Suppressor macrophage (primary cell): Measurements from ENCODE around the gene B9D1.
"Not testable (repeated sequence)": the region's sequence is repeated elsewhere in the genome, so short reads cannot be mapped to it uniquely, and the experiment has no call there.

Experiments used
- DNase-seq, 4 experiments: peaks; one replicate each; pipeline ENCODE4 v3.0.0-alpha.2; 2020 to 2022

The B9D1 gene

DNA sequence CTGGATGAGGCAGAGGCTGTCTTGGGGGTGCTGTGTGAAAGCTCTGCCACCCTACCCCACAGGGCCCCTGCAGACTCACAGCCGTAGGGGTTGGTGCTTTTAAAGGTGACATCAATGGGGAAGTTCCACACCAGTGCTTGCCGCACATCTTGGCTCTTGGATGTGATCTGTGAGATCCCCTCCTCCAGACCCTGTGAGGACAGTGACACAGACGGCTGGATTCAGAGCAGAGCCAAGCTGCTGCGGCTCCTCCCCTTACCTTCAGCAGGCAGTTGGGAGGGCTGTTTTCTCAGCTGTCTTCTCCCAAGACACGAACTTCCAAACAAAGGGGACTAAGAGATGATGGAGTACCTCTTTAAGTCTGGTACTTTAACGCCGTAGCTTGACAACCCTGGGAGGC, 4.8 kb downstream of the B9D1 start:
- DNase-seq: no peak

DNA sequence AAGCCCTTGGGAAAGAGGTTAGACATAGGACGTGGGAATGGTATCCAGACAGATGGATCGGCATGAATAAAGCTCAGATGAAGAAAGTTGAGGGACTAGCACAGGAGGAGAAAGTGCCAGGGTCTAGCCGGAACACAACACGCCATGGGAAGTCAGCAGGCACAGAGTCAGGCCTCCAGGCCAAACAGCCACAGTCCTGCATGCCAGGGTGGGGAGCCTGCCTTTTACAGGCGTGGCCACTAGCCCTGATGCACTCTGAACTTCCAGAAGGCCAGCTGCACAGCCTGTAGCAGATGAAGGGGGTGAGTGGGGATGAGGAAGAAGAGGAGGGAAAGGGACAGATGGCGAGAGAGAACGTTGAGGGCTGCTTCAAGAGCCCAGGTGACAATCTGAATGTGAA, 5.2 kb downstream of the B9D1 start:
- no peak for DNase-seq

DNA sequence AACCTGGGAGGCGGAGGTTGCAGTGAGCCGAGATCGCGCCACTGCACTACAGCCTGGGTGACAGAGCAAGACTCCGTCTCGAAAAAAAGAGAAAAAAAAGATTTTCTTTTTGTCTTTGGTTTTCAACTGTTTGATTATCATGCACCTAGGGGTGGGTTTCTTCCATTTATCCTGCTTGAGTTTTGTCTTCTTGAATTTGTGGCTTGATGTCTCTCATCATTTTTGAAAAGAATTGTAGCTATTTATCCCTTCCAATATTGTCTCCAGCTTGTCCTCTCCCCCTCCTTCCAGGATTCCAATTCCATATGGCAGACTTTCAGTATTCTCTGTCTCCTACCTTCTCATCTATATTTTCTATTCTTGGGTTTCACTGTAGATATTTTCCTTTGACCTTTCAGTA, 7.8 kb downstream of the B9D1 start:
- DNase-seq: no peak

DNA sequence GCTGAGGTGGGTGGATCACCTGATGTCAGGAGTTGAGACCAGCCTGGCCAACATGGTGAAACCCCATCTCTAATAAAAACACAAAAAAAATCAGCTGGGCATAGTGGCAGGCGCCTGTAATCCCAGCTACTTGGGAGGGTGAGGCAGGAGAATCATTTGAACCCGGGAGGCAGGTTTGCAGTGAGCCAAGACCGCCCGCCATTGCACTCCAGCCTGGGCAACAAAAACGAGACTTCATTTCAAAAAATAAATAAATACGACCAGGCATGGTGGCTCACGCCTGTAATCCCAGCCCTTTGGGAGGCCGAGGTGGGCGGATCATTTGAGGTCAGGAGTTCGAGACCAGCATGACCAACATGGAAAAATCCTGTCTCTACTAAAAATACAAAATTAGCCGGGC, 9.1 kb downstream of the B9D1 start:
- DNase-seq: not testable (repeated sequence)

DNA sequence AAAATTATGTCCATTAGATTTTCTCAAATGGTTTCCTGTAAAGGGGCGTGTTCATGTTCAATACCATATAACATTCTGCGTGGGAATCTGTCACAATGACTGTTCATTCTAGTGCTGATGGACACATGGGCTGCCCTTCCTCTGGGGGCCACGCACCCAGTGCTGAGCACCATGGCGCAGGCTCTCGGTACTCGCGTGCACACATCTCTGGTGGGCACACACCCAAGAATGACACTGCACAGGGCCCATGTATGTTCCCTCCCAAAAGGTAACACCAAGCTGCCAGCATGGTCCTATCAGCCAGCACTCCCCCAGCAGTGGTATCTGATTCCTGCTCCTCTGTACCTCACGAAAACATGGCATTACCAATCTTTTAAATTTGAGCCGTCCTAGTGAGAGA, 13.7 kb downstream of the B9D1 start:
- DNase-seq: no peak

DNA sequence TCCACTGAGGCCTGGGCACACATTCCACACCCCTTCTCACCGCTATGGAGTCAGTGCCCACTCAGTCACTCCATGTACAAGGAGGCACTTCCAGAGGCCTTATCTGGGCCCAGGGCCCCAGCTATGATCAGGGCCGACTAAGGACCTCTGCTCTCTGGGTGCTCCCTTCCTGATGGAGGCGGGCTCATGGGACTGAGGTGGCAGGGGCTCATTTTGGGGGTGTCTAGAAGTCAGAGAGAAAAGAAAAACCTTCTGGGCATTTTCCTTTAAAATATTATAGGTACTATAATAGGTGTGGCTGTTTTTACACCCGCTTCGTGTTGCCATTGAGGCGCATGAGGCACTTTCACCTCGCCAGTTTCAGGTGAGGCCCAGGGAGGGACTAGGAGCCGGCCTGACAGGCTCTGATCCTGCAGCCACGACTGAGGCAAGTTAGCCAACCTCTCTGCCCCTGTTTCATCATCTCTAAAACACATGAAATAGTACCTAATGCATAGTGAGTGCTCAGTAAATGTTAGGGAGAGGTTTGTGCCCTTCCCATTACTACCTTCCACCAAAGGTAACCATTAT, 14.4 kb downstream of the B9D1 start:
- no peak for DNase-seq

DNA sequence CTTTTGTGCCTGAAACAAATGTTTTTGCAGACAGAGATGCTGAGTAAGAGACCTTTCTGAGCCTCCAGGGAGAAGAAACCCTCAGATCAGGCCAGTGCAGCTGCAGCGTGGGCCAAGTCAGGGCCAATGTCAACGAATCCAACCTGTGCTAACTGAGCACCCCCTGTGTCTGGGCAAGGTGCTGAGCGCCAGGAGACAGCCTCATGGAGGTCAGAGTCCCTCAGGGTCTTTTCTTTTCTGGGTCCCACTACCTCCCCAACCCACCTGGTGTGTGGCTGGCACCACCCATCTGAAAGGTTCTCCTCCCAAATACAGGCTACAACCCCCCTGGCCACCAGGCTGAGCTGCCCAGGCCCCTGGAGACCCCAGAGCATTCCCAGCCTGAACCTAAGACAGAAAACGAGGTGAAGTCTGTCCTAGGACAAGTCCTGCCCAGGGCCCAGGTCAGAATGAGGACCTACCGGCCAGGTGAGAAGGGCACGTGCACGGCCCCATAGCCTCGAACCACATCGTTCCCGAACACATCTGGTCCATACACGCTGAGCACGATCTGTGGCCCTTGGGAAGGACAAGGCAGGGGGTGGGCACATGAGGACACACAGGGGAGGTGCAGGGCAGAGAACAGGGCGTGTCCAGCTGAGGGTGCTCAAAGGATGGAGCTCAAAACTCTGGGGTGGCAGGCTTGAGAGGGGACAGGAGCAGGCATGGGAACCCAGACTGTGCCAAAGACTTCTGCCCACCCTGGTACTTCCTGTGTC, 15.0 kb downstream of the B9D1 start:
- no peak for DNase-seq

DNA sequence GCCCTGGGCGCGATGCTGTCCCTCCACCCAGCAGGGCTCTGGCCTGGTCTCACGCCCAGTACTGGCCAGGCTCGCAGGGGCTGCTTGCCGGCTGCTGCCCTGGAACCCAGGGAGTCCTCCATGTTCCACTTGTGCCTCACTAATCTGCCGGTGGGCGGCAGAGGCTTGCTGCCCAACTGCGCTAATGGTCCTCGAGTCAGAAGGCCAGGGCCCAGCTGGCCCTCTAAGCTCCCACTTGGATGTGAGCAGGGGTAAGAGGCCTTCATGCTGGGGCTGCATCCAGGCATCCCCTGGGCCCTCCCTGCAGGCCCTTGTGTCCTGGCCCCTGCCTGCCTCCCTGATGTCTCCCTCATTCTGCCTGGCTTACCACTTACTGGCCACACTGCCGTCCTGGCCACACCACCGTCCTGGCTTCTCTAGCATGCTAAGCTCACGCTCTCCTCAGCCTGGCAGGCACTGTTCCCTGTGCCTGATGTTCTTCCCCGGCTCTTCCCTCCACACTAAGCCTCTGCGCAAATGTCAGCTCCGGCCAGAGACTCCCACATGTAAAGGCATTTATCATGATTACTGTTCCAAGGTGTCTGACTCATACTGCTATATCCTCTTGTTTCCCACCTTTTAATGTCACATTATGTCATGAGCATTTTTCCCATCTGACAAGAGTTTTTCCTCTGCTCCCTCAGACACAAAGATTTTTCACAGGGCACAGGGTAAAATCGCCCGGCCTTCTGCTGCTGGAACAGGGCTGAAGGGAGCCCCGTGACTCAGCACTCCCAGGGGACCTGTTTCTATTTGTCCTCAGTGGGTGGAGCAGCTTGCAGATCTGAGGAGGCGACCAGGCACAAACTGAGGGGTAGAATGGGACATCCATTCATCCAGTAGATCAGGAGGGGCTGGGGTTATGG, 15.9 kb downstream of the B9D1 start:
- no peak for DNase-seq

DNA sequence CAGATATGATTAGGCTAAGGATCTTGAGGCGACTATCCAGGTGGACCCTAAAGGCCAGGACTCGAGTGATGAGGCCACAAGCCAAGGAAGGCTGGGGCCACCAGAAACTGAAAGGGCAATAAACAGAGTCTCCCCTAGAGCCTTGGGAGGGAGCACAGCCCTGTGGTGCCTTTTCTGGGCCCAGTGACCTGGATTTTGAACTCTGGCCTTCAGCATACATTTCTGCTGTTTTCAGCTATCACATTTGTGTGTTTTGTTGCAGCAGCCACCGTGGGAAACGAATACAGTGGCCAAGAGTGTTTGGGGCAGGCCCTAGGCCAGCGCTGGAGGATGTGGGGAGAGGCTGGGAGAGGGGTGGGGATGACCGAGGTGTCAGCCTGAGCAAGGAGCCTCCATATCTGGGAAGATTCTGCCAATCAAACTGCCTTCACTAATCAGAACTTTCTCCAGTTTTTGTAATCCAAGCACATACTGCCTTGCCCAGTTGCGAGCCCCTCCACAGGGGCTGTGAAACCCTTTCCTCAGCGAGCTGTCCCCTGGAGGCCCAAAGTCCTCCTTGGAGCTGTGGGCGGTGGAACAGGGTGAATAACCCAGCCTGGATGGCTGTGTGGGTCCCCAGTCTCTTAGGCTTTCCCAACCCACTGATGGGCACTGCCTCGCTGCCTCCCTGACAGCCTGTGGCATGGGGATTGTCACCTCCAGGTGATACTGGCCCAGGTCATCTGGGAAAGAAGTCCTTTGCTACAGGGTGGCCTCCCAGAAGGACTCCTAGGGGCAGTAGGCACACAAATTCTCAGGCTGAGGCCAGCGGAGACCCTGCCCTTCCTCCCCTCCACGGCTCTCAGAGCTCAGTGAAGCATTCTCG, 16.8 kb downstream of the B9D1 start:
- no peak for DNase-seq

DNA sequence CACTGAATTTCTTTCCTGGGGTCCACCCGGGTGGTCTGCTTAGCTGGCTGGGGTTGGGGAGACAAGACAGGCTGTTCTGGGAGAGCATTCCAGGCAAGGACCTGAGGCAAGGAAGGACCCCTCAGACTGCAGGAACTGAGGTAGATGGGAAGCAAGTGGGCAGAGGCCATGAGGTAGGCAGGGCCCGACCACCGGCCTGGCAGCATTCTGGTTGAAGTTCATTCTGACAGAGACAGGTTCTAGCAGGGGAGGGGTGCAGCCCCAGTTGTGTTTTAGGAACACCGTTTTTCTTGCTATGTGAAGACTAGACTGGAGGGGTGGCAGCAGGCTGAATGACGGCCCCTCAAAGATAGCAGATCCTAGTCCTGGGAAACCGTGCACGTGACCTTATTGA, 17.5 kb downstream of the B9D1 start:
- no peak for DNase-seq

DNA sequence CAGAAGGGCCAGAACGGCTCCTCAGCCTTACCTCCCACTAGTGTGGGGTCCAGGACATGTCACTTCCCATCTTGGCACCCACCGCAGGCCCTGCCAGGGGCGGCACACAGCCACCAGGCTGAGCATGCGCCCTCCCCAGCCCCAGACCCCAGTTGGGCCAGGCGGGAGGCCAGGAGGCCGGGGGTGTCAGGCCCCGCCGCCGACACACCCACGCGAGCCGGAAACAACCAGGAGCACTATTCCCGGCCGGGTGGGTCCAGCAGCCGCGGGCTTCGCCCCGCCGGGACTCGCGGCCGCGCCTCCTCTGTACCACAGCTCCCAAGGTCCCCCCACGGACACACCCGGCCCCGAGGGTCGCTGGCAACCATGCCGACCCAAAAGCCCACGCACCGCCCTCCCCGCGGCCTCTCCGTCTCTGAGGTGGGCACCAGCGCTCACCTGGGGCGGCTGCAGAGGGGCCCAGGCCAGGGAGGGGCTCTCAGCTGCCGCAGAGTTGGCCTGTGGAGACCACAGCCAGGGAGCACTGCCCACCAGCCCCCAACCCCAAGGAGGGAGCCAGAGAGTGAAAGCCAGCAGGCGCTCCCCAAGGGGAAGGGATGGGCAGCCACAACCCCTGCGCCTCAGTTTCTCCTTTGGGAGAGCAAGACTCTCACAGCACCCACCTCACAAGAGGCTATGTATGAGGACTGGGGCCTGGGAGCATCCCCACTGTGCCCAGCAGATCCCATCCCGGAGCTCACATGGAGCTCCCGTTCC, 18.0 kb downstream of the B9D1 start:
- DNase-seq: no peak

DNA sequence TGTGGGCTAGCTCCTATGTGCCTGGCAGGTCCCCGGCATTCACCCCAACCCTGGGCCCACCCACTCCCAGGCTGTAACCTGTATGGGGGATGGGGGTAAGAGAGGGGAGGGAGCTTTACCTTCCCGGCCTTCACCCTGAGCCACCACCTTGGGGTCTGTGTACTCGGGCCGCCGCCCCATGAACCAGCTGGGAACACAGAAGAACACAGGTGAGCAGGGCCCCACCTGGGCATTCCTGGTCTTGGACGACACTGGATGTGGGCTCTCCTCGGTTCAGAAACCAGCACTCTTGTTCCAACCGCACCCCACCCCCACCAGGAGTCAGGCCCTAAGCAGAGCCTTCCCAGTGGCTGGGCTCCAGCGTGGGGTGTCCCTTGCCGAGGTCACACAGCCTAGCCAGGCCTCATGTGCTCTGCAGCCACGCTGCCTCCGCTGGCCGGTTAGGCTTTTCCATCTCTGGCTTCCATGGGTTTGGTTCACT, 18.8 kb downstream of the B9D1 start:
- DNase-seq: no peak

DNA sequence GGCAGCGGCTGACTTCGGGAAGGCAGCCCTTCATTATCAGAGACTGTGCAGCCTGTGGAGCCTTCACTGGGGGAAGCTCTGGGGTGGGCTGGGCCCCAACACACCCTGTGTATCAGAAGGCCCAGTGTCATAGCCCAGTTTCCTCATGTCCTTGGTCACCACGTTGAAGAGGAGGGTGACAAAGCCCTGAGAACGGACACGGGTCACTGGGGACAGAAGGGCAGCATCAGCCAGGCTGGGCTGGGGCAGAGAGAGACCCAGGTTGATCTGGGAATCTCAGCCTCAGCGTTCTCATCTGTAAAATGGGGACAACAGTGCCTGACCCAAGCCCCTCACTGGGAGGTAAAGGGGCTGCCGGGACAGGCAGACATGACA, 19.3 kb downstream of the B9D1 start:
- DNase-seq: no peak

DNA sequence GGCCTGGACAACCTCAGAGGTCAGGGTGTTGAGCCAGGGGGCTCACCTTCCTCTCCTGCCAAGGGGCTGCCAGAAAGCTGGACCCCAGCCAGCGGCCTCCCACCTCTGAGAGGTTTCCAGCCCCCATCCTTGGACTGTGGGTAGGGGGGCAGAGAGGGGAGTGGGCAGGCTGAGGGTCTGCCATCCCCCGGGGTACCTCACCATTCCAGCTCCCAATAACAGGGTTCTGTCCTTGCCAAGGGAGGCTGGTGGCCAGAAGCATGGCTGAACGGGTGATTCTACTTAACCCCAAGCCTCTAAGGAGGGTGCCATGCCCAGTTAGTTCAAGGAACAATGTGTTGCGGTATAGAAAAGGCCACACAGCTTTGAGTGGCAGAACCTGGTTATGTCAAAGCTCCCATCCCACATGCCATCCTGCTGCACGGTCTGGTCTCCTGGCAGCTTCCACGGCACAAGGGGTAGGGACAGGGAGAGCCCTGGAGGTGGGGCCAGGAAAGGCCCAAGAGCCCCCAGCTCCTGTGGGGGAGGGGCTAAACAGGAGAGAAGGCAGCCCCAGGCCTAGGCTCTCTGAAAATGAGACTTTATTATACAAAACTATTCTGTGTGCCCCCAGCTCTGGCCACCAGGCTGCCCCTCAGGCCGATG, 19.8 kb downstream of the B9D1 start:
- DNase-seq: no peak

DNA sequence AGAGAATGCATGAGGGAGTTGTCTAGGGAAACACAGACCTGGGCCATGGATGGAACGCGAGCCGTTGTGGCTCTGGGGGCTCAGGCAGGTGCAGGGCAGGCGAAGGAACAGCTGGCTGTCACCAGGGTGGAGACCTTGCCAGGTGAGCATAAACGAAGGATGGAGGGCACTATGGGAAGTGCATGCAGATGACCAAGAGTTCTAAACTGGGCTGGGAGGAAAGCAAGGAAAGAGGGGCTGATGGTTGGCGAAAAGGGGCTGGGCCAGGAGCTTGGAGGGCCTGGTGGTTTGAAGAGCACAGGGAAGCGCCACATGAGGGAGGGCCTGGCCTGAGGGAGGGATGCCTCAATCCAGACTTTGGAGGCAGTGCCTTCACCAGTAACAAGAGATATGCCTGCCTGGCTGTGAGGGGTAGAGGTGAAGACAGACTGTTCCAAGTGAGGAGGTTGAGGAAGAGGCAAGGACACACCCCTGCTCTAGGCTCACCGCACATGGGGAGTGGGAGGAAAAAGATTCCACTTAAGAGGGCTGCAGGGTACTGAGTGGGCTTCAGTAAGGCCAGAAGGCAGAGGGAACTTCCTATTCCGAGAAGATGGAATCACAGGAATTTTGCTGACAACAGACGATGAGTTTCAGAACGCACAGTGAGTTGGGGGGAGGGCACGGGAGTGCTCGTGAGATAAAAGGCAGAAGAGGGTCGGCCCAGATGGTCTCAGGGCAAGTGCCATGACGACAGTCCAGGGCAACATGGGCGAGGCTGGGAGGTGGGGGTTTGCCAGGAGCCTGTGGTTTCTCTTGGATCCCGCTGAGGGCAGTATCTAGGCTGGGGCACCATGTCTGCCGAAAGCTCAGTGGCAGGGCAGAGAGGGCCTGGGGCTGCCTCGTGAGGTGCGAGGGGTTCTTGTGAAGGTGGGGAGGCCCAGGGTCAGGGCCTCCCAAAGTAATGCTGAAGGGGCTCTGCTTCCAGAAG, 20.6 kb downstream of the B9D1 start:
- DNase-seq: no peak

DNA sequence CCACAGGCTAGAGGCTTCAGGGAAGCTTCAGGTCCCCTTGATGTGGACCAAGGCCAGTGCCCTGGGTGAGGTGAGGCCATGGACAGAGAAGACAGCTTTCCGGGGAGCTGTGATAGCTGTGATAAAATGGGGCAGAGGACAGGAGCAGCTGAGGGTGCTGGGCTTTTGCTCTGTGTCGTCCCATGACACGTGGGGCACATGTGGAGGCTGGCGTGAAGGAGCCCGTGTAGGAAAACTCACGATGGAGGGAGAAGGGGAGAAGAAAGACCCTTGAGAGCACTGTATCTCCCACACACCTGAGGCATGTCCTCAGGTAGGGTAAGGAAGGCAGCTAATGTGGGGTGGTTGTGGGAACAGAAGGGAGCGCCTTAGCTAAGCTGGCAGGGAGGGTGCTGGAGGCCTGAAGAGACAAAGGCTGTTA, 21.3 kb downstream of the B9D1 start:
- no peak for DNase-seq

DNA sequence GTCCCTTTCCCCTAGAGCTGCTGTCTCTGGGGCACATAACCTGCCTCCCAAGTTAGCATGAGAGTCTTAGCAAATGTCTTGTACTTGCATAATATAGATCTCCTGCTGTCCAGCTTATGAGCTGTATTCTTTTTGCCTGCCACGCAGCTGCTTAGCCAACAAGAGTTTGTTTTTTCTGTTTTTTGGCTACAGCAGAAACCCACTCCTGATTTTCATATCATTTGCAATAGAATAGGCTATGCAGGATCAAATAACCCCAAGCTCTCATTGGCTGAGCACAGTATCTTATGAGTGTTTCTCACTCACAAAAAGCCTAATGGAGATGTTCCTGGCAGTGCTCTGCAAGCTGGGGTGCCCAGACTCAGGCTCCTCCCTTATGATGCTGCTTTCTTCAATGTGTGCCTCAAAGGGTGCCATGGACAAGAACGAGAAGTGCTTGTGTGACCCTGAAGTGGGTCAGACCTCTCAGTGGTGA, 23.1 kb downstream of the B9D1 start:
- DNase-seq: no peak

DNA sequence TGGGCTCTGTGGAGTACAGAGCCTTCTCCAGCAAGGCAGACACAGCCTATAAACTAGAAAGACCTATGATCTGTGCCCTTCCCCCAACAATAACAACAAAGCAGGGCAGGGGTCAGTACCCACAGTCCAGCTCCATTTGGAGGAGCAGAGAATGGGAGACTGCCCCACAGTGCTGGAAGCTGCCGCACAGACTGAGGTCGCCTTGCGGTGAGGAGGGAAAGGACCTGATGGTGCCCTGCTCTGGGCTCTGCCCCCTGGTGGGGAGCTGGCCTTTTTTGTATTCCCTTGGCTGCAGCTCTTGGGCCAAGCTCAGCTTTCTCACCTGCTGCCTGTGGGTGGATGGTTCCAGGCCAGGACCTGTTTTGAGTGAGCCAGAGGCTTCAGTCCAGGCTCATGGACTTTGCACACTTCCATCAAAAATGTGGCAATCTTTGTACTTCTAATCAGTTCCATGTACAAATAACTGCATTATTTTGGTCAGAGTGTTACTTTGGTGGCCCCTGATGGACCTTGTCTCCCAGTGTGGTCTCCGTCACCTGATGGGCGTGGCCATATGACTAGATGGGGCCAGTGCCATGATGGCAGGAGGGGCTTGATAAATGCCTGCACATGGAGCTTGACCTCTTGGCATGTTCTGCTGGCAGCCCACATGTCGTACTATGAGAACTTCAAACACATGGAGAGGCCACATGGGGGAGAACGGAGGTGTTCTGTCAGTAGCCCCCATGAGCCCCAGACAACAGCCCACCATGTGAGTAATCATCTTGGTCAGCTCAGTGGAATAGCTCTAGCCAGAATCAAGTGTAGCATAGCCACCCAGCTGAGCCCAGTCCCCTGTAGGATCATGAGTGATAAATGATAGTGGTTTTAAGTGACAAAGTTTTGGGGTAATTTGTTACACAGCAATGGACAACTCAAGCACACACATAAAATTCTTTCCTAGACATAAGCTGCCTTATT, 24.2 kb downstream of the B9D1 start:
- peak; percentile 82 to 91 (median 87) for DNase-seq

DNA sequence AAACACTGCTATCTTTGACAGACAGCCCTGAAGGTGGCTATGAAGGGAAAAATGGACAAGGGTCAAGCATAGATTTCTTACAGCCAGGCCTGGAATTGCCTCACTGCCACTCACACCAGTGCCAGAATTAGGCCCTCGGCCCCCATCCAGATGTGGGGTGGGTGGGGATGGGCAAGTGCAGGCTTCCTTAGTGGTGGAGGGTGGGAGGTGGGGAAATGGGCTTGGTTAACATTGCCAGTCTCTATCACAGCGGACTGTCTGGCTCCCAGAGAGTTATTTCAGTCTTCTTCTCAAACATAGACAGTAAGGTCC, 24.9 kb downstream of the B9D1 start:
- no peak for DNase-seq
